HG03060 (cell line): Measurements from ENCODE around the gene NFASC.

Experiments used
- ATAC-seq: cut with Tn5 transposase; IDR thresholded peaks from one replicate; pipeline ENCODE4 v1.9.1; 2021; ENCODE audit warnings: low read depth, moderate number of reproducible peaks; ENCODE audit not compliant: unreplicated experiment

NFASC gene

GRCh38 chr1:204854286-204854685, 16.4 kb upstream of the NFASC start:
- ATAC-seq, result no peak

- no peak for ATAC-seq
These were observed 12.3 kb upstream of the NFASC start for GRCh38 chr1:204858363-204858821.

GRCh38 chr1:204859861-204860267, 10.8 kb upstream of the NFASC start:
- ATAC-seq, result no peak

GRCh38 chr1:204863024-204863423, 7.6 kb upstream of the NFASC start:
- no peak for ATAC-seq

- ATAC-seq, result no peak
These were observed 6.9 kb upstream of the NFASC start for GRCh38 chr1:204863730-204864129.

- ATAC-seq, result no peak
These were observed 4.5 kb upstream of the NFASC start for GRCh38 chr1:204866051-204866596.

- no peak for ATAC-seq
These were observed 3.5 kb upstream of the NFASC start for GRCh38 chr1:204867203-204867602.

GRCh38 chr1:204867666-204868339, 2.9 kb upstream of the NFASC start:
- ATAC-seq, result no peak

- no peak for ATAC-seq
These were observed 2.3 kb upstream of the NFASC start for GRCh38 chr1:204868340-204868700.

- ATAC-seq, result no peak
These were observed 1.6 kb upstream of the NFASC start for GRCh38 chr1:204869097-204869496.

GRCh38 chr1:204871405-204872037, 859 bp downstream of the NFASC start:
- ATAC-seq, result no peak

- ATAC-seq, result no peak
These were observed 1.7 kb downstream of the NFASC start for GRCh38 chr1:204872262-204872881.

GRCh38 chr1:204873176-204873575, 2.5 kb downstream of the NFASC start:
- no peak for ATAC-seq

GRCh38 chr1:204873714-204874113, 3.1 kb downstream of the NFASC start:
- no peak for ATAC-seq

- no peak for ATAC-seq
These were observed 3.6 kb downstream of the NFASC start for GRCh38 chr1:204874274-204874673.

GRCh38 chr1:204875255-204875654, 4.6 kb downstream of the NFASC start:
- ATAC-seq, result no peak

GRCh38 chr1:204878621-204879234, 8.1 kb downstream of the NFASC start:
- ATAC-seq, result no peak

- ATAC-seq, result no peak
These were observed 8.7 kb downstream of the NFASC start for GRCh38 chr1:204879351-204879750.

- ATAC-seq, result no peak
These were observed 10.2 kb downstream of the NFASC start for GRCh38 chr1:204880906-204881305.

- no peak for ATAC-seq
These were observed 11.8 kb downstream of the NFASC start for GRCh38 chr1:204882479-204882878.

- no peak for ATAC-seq
These were observed 12.7 kb downstream of the NFASC start for GRCh38 chr1:204883405-204883804.
